ENCODE results near the gene GMEB2. TPM values are rescaled to one million over a fixed set of nuclear protein-coding genes. Genes with fewer than 3 reads are reported as not detected.

GMEB2 gene
- 8.6 to 10.9 TPM (median 10.3 TPM) in 5 replicates for total RNA-seq (2022; extraction: Qiagen RNA extraction; ENCODE audit: low read depth)

GRCh38 chr20:63626424-63627128, at the start of gene GMEB2:
GMEB2 (minus strand) TSS chr20:63627101; CDS start chr20:63619397, 7,704 bp downstream.

GRCh38 chr20:63657937-63658748, 31.2 kb upstream of the GMEB2 start, which contains the start of gene RTEL1:
RTEL1 (plus strand) TSS chr20:63658312; CDS start chr20:63659403, 1,091 bp downstream.

GRCh38 chr20:63653041-63653973, 26.4 kb upstream of the GMEB2 start, which contains the start of gene STMN3:
STMN3 (minus strand) TSS chr20:63653424; CDS start chr20:63653345, 79 bp downstream.

GRCh38 chr20:63574156-63574828, 52.6 kb downstream of the GMEB2 start, which contains the start of gene HELZ2:
HELZ2 (minus strand) TSS chr20:63574239; CDS start chr20:63572385, 1,854 bp downstream.

GRCh38 chr20:63553933-63554290, 73.0 kb downstream of the GMEB2 start, which contains the start of gene FNDC11:
FNDC11 (plus strand) TSS chr20:63554159; CDS start chr20:63555664, 1,505 bp downstream.

GRCh38 chr20:63547725-63548480, 79.0 kb downstream of the GMEB2 start, which contains the start of gene SRMS:
SRMS (minus strand) TSS chr20:63547749; CDS start chr20:63547463, 286 bp downstream.

Other genes starting within 250 kb of the GMEB2 start
- 0.58 to 0.93 TPM (median 0.67 TPM) in 5 replicates for gene KCNQ2, start 154.4 kb downstream of the GMEB2 start, total RNA-seq (2022; extraction: Qiagen RNA extraction; ENCODE audit: low read depth)
- 140 to 176 TPM (median 147 TPM) in 5 replicates for gene EEF1A2, start 128.0 kb downstream of the GMEB2 start, total RNA-seq (2022; extraction: Qiagen RNA extraction; ENCODE audit: low read depth)
- gene PPDPF, start 106.3 kb downstream of the GMEB2 start, total RNA-seq (2022; extraction: Qiagen RNA extraction; ENCODE audit: low read depth) = 275 to 371 TPM (median 312 TPM) in 5 replicates
- 2.5 to 3.1 TPM (median 2.9 TPM) in 5 replicates for gene PTK6, start 89.7 kb downstream of the GMEB2 start, total RNA-seq (2022; extraction: Qiagen RNA extraction; ENCODE audit: low read depth)
- gene SRMS, start 79.4 kb downstream of the GMEB2 start, total RNA-seq (2022; extraction: Qiagen RNA extraction; ENCODE audit: low read depth) = 0.10 to 0.15 TPM in 2 of 5 replicates, not detected in the others
- gene FNDC11, start 72.9 kb downstream of the GMEB2 start, total RNA-seq (2022; extraction: Qiagen RNA extraction; ENCODE audit: low read depth) = 0.13 to 0.54 TPM (median 0.21 TPM) in 5 replicates
- gene HELZ2, start 52.9 kb downstream of the GMEB2 start, total RNA-seq (2022; extraction: Qiagen RNA extraction; ENCODE audit: low read depth) = 13.9 to 22.2 TPM (median 21.1 TPM) in 5 replicates
- gene STMN3, start 26.3 kb upstream of the GMEB2 start, total RNA-seq (2022; extraction: Qiagen RNA extraction; ENCODE audit: low read depth) = 8.1 to 11.1 TPM (median 10.3 TPM) in 5 replicates
- 4.5 to 8.8 TPM (median 7.1 TPM) in 5 replicates for gene RTEL1, start 31.2 kb upstream of the GMEB2 start, total RNA-seq (2022; extraction: Qiagen RNA extraction; ENCODE audit: low read depth)
- gene TNFRSF6B, start 69.6 kb upstream of the GMEB2 start, total RNA-seq (2022; extraction: Qiagen RNA extraction; ENCODE audit: low read depth) = 0.14 to 0.95 TPM (median 0.74 TPM) in 4 of 5 replicates, not detected in the other
- gene ARFRP1, start 80.9 kb upstream of the GMEB2 start, total RNA-seq (2022; extraction: Qiagen RNA extraction; ENCODE audit: low read depth) = 31.8 to 43.5 TPM (median 36.1 TPM) in 5 replicates
- gene ZGPAT, start 80.9 kb upstream of the GMEB2 start, total RNA-seq (2022; extraction: Qiagen RNA extraction; ENCODE audit: low read depth) = 22.2 to 29.4 TPM (median 28.1 TPM) in 5 replicates
- gene LIME1, start 109.6 kb upstream of the GMEB2 start, total RNA-seq (2022; extraction: Qiagen RNA extraction; ENCODE audit: low read depth) = 3.9 to 9.6 TPM (median 8.7 TPM) in 5 replicates
- 62.3 to 102 TPM (median 97.2 TPM) in 5 replicates for gene SLC2A4RG, start 112.7 kb upstream of the GMEB2 start, total RNA-seq (2022; extraction: Qiagen RNA extraction; ENCODE audit: low read depth)
- gene ZBTB46, start 204.2 kb upstream of the GMEB2 start, total RNA-seq (2022; extraction: Qiagen RNA extraction; ENCODE audit: low read depth) = 0.66 to 0.86 TPM (median 0.78 TPM) in 5 replicates
- not detected in 5 replicates for gene ABHD16B, start 234.4 kb upstream of the GMEB2 start, total RNA-seq (2022; extraction: Qiagen RNA extraction; ENCODE audit: low read depth)
- gene TPD52L2, start 238.2 kb upstream of the GMEB2 start, total RNA-seq (2022; extraction: Qiagen RNA extraction; ENCODE audit: low read depth) = 126 to 136 TPM (median 130 TPM) in 5 replicates

Measured in A549 treated with GW870086 at 1 μM for 4 hours (cell line).